Muscle of leg (tissue), 11 donors: ENCODE measurements around the gene OR56A1. TPM values are rescaled to one million over a fixed set of nuclear protein-coding genes. Genes with fewer than 3 reads are reported as not detected.

Experiments used
- DNase-seq: peaks from one replicate; pipeline ENCODE4 v3.0.0; 2013
- H3K27ac ChIP-seq: one replicate; pipeline ENCODE4 v1.5.1; 2013; ENCODE audit warnings: mild to moderate bottlenecking, low read length, control low read depth
- H3K27me3 ChIP-seq: one replicate; pipeline ENCODE4 v1.6.1; 2013; ENCODE audit warnings: low read length; ENCODE audit not compliant: control insufficient read depth, insufficient read depth
- H3K36me3 ChIP-seq: one replicate; pipeline ENCODE4 v1.6.1; 2013; ENCODE audit warnings: low read length; ENCODE audit not compliant: control insufficient read depth, insufficient read depth
- H3K4me1 ChIP-seq: one replicate; pipeline ENCODE4 v1.6.1; 2013; ENCODE audit warnings: low read length; ENCODE audit not compliant: control insufficient read depth, insufficient read depth
- H3K4me3 ChIP-seq: one replicate; pipeline ENCODE4 v1.5.1; 2013; ENCODE audit warnings: low read length, control low read depth
- H3K9me3 ChIP-seq: replicated peaks from 2 replicates; pipeline ENCODE4 v1.6.1; 2013; ENCODE audit warnings: low read depth, low read length; ENCODE audit not compliant: control insufficient read depth
- WGBS: methylation state at CpG from one replicate; pipeline ENCODE4 v1.1.5; 2013; ENCODE audit warnings: missing lambda C conversion rate; ENCODE audit not compliant: insufficient coverage; 5-methylcytosine and 5-hydroxymethylcytosine counted together
- polyA plus RNA-seq, 8 donors: library from polyadenylated mRNA; unstranded; fragments of 120-200 nt; gene quantifications; one replicate each; pipeline versions ENCODE4 v1.2.1 to v1.2.3, GENCODE V29; 2013; ENCODE audit warnings: inconsistent platforms in 1 of 8, low replicate concordance in 1 of 8; ENCODE audit not compliant: insufficient read length in 8 of 8, insufficient read depth in 1 of 8
- total RNA-seq: library from RNA; stranded (reverse); fragments of 120-200 nt; gene quantifications from one replicate; pipeline ENCODE4 v1.2.4, GENCODE V29; 2013

The OR56A1 gene
- total and polyA plus RNA-seq, 9 donors, result 0.06 TPM; not detected in 8

DNA sequence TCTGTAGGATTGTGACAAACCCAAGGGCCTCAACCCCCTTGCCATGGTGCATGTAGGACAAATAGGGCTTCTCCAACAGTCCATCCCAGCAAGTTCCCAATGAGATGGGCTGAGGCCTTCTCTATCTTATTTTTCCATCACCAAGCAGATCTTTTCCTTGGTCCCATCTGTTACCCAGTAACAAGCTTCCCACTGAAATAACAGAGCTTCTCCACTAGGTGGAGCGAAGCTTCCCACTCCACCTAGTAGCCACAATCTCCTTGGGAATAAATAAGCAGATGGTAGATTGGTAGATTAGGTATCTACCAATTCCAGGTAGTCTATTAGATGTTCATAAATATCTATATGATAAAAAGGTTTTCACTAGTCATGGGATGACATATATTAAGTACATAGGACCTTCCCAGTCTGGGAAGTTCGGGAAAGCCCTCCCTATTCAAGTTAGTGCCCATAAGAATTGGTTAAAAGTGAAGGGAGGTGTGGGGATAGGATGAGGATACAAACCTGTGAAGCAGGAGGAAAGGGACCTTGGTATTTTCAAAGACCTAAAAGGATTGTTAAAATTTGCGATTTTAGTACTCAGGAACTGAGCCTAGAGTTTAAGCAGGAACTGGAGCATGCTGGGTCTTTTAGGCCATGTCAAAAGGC is 37.8 kb downstream of the OR56A1 start:
- Histone ChIP-seq H3K4me3 (no peak overlapping the region), H3K9me3 (no peaks in the 10 kb centered on the region), H3K36me3 (no peaks in the 10 kb centered on the region), H3K27ac (no peak overlapping the region), H3K4me1 (no peaks in the 10 kb centered on the region), H3K27me3 (no peaks in the 10 kb centered on the region)
- WGBS, result 62% methylated on average over 2 of the region's 3 CpGs
- DNase-seq, result no peak

DNA sequence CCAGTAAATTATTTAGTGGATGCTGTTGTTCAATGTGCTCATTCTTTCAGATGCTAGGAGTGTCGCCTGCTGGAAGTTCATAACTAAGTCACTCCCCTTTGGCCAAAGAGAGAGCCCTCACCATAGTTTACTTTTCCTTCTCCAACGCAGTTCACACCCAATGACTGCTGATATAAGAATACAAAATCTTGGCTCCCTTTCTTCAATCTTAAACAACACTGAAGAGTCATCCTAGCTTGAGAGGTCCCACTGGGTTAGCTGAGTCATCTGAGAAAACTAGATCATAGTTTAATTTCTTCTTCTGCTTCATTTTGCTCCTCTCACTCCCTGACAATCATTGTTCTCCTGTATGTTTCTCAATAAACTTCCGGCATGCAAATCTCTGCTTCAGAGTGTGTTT is 38.4 kb downstream of the OR56A1 start:
- no peaks in the 10 kb centered on the region for H3K4me1 ChIP-seq
- H3K27ac ChIP-seq, result no peak overlapping the region
- H3K9me3 ChIP-seq, result no peaks in the 10 kb centered on the region
- no peaks in the 10 kb centered on the region for H3K36me3 ChIP-seq
- DNase-seq, result no peak
- no peak overlapping the region for H3K4me3 ChIP-seq
- H3K27me3 ChIP-seq, result no peaks in the 10 kb centered on the region
- whole genome bisulfite sequencing, result 81% methylated on average over 2 of the region's 3 CpGs

DNA sequence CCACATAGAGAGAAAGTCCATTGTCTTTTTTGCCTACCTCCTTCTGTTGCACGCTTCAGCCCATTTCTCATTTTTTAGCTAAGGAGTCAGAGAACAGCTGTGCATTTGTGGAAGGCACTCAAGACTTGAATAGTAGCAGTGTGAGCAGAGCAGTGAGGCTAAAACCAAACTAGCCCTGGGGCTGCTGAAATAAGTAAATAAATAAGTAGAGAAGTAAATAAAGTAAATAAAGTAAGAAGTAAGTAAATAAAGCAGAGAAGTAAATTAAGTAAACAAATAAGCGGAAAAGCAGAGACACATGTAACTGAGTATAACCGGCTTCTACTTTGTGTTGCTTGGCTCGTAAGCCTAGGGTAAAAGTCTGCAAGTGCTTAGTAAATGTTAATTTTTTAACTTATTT is 41.4 kb downstream of the OR56A1 start:
- no peak overlapping the region for H3K27ac ChIP-seq
- no peaks in the 10 kb centered on the region for H3K27me3 ChIP-seq
- no peak overlapping the region for H3K4me3 ChIP-seq
- no CpG with 5 or more reads among the region's 4 CpGs for WGBS
- DNase-seq, result no peak
- H3K9me3 ChIP-seq, result no peaks in the 10 kb centered on the region
- H3K36me3 ChIP-seq, result no peaks in the 10 kb centered on the region
- H3K4me1 ChIP-seq, result no peaks in the 10 kb centered on the region

DNA sequence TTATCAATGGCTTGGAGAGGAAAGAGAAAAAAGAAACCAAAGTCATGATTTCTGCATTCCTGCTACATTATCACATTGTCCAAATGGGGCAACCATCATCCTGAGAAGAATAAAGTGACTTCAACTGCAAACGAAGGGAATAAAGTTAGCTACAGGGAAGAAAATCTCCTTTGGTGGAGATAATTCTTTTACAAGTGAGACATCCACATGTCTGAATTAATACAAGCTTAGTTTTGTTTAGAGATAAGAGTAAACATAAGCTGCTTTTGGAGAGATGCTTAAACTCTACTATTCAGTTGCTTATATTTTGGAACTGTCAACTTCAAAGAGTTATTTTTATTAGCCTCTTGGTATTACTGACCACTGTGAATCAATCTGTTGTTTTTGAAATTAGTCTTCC is 43.7 kb downstream of the OR56A1 start, which contains the start of gene OR52L1:
Gene OR52L1, minus strand, starts transcription at position 101 of the 400 bp plus-strand sequence. Its CDS starts 55 bp downstream, at position 46.
- no peaks in the 10 kb centered on the region for H3K36me3 ChIP-seq
- H3K9me3 ChIP-seq, result peaks cover 1% of the 10 kb centered on the region

DNA sequence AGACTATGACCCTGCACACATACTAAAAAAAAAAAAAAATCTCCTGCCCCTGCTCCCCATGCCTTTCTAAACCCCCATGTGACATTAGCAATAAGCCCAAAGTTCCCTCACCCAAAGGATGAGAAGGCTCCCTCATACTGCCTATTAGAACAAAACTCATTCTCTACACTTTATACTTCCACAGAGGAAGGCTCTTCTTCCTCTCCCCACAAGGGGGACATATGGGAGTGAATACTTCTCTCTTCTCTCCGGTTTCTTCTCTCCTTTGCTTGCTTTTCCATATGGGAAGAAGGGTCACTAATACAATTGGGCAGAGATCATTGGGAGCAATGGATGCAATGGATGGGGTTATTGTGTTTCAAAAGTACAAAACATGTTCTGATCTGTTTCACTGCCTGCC is 47.1 kb downstream of the OR56A1 start:
- Histone ChIP-seq H3K4me3 (no peak overlapping the region), H3K27me3 (no peaks in the 10 kb centered on the region), H3K4me1 (no peaks in the 10 kb centered on the region), H3K27ac (no peak overlapping the region), H3K9me3 (peaks cover 4% of the 10 kb centered on the region), H3K36me3 (no peaks in the 10 kb centered on the region)
- no peak for DNase-seq
- WGBS, result no CpG with 5 or more reads among the region's 1 CpG

More for the DNA sequence above, 43.7 kb downstream of the OR56A1 start, which contains the start of gene OR52L1:
- WGBS, result no CpG with 5 or more reads among the region's 1 CpG
- H3K4me3 ChIP-seq, result no peak within 1 kb of the TSS
- DNase-seq, result no peak
- no peaks in the 10 kb centered on the region for H3K4me1 ChIP-seq
- no peak within 1 kb of the TSS for H3K27ac ChIP-seq
- no peaks in the 10 kb centered on the region for H3K27me3 ChIP-seq

DNA sequence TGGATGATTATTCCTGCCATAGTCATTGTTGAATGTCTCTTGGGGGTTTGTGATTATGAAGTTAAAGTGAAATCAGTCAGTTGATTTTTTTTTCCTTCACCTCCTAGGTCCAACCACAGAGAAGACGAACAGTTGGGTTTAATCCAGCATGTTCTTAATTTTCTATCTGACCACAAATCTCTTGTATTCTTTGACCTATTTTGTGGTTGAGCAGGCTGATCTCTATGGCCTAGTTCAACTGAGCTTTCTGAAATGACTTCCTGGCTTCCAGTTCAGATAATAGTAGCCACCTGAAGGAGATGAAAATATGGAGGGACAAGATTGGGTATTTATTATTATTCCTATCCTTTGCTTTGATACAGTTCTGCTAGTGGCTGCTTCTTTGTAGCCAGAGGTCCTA is 57.0 kb downstream of the OR56A1 start:
- Histone ChIP-seq H3K27me3 (no peaks in the 10 kb centered on the region), H3K4me1 (no peaks in the 10 kb centered on the region), H3K9me3 (peaks cover 3% of the 10 kb centered on the region), H3K36me3 (no peaks in the 10 kb centered on the region), H3K27ac (no peak overlapping the region), H3K4me3 (no peak overlapping the region)
- no CpG with 5 or more reads among the region's 1 CpG for WGBS
- DNase-seq, result no peak

Other genes with a start within 250 kb of the OR56A1 start
- not detected for gene OR52N5, start 247.4 kb downstream of the OR56A1 start, total RNA-seq
- gene OR52N5, start 247.4 kb downstream of the OR56A1 start, polyA plus RNA-seq, result not detected
- not detected for gene OR52N1, start 239.5 kb downstream of the OR56A1 start, total RNA-seq
- gene OR52N1, start 239.5 kb downstream of the OR56A1 start, polyA plus RNA-seq, result not detected
- not detected for gene OR52N2, start 221.8 kb downstream of the OR56A1 start, total RNA-seq
- gene OR52N2, start 221.8 kb downstream of the OR56A1 start, polyA plus RNA-seq, result not detected
- not detected for gene OR52E6, start 188.9 kb downstream of the OR56A1 start, total RNA-seq
- gene OR52E6, start 188.9 kb downstream of the OR56A1 start, polyA plus RNA-seq, result not detected
- not detected for gene OR52E8, start 173.1 kb downstream of the OR56A1 start, total RNA-seq
- not detected for gene OR52E8, start 173.1 kb downstream of the OR56A1 start, polyA plus RNA-seq
- not detected for gene OR52E4, start 150.1 kb downstream of the OR56A1 start, total RNA-seq
- not detected for gene OR52E4, start 150.1 kb downstream of the OR56A1 start, polyA plus RNA-seq
- not detected for gene OR52E5, start 137.6 kb downstream of the OR56A1 start, total RNA-seq
- gene OR52E5, start 137.6 kb downstream of the OR56A1 start, polyA plus RNA-seq, result not detected
- not detected for gene OR56A3, start 88.5 kb downstream of the OR56A1 start, total RNA-seq
- not detected for gene OR56A3, start 88.5 kb downstream of the OR56A1 start, polyA plus RNA-seq
- not detected for gene OR56A5, start 62.3 kb downstream of the OR56A1 start, total RNA-seq
- gene OR56A5, start 62.3 kb downstream of the OR56A1 start, polyA plus RNA-seq, result under 1 TPM in 1 of 8 donors, not detected in 7; 0.39 TPM
- gene OR52L1, start 43.8 kb downstream of the OR56A1 start, total RNA-seq, result not detected
- gene OR52L1, start 43.8 kb downstream of the OR56A1 start, polyA plus RNA-seq, result not detected
- under 0.01 TPM for gene OR56A4, start 23.8 kb downstream of the OR56A1 start, total RNA-seq
- under 1 TPM in 2 of 8 donors, not detected in 6; 0.06 to 0.07 TPM for gene OR56A4, start 23.8 kb downstream of the OR56A1 start, polyA plus RNA-seq
- not detected for gene OR56B4, start 76.9 kb upstream of the OR56A1 start, total RNA-seq
- under 1 TPM in 1 of 8 donors, not detected in 7; 0.15 TPM for gene OR56B4, start 76.9 kb upstream of the OR56A1 start, polyA plus RNA-seq
- 0.09 TPM for gene OR52B2, start 139.6 kb upstream of the OR56A1 start, total RNA-seq
- gene OR52B2, start 139.6 kb upstream of the OR56A1 start, polyA plus RNA-seq, result not detected
- gene OR52W1, start 168.5 kb upstream of the OR56A1 start, total RNA-seq, result not detected
- under 1 TPM in 1 of 8 donors, not detected in 7; 0.19 TPM for gene OR52W1, start 168.5 kb upstream of the OR56A1 start, polyA plus RNA-seq
- gene C11orf42, start 174.8 kb upstream of the OR56A1 start, total RNA-seq, result not detected
- under 1 TPM; 0.14 to 0.68 (median 0.24) TPM for gene C11orf42, start 174.8 kb upstream of the OR56A1 start, polyA plus RNA-seq
- gene FHIP1B, start 203.9 kb upstream of the OR56A1 start, total RNA-seq, result 14.0 TPM
- gene FHIP1B, start 203.9 kb upstream of the OR56A1 start, polyA plus RNA-seq, result 10 to 100 TPM; 19.0 to 32.1 (median 24.9) TPM
- gene CNGA4, start 208.3 kb upstream of the OR56A1 start, total RNA-seq, result not detected
- under 1 TPM in 7 of 8 donors, not detected in 1; 0.07 to 0.43 (median 0.21) TPM for gene CNGA4, start 208.3 kb upstream of the OR56A1 start, polyA plus RNA-seq
- gene CCKBR, start 229.1 kb upstream of the OR56A1 start, total RNA-seq, result not detected
- gene CCKBR, start 229.1 kb upstream of the OR56A1 start, polyA plus RNA-seq, result under 1 TPM in 2 of 8 donors, not detected in 6; 0.09 to 0.21 TPM